Peyer's patch (tissue), 4 donors: ENCODE measurements around the gene CELF4.

Experiments used
- CTCF ChIP-seq, 6 experiments: fragments of 450-650 bp in 4 of 6; fragments of 200-600 bp in 2 of 6; sonication (generic) in 1 of 6; IDR thresholded peaks; one replicate each; pipeline ENCODE4 v1.5.1; 2017 to 2019; ENCODE audit warnings: antibody characterized with exemption in 6 of 6, mild to moderate bottlenecking in 3 of 6, moderate library complexity in 1 of 6
- POLR2A ChIP-seq, 2 donors: fragments of 450-650 bp; IDR thresholded peaks; one replicate each; pipeline ENCODE4 v1.5.1; 2017; ENCODE audit warnings: antibody characterized with exemption in 2 of 2, mild to moderate bottlenecking in 2 of 2, moderate library complexity in 2 of 2

DNA sequence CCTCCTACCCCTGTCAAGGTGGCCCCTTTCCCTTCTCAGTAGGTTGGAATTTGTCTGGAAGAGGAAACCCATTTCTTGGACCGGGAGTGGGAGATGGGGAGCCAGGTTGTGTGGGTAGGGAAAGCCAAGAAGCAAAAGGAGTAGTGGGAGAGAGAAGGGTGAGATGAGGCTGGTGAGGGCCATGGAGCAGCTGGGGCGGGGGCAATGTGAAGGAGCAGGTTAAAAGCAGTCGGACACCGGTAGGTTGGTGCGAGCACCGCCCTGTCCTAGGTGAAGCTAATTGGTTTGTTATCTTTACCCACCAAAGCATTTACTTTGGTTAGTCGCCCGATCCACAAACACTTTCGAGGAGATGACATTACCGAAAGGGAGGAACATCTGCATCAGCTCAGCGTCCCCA is 306.8 kb downstream of the CELF4 start:
- TF ChIP-seq CTCF (IDR thresholded peaks at IDR 0.05) (no peak), POLR2A (IDR thresholded peaks at IDR 0.05) (no peak)
